MM.1S (cell line): ENCODE results near the gene STEAP2.
A peak's percentile ranks its signal among the peaks of the same experiment; 100 is the strongest.

Source experiments
- DNase-seq: peaks from one replicate; pipeline ENCODE4 v3.0.0-alpha.2; 2015
- H2AFZ ChIP-seq: fragments of 300-600 bp; sonication (generic); 2 replicates; pipeline ENCODE4 v1.6.0; 2016; ENCODE audit warnings: antibody characterized with exemption, low read length
- H3F3A ChIP-seq: fragments of 300-600 bp; sonication (generic); 2 replicates; pipeline ENCODE4 v1.6.1; 2016; ENCODE audit warnings: mild to moderate bottlenecking, antibody characterized with exemption, low read length, moderate library complexity, mixed read lengths; ENCODE audit not compliant: insufficient read depth
- H3K27ac ChIP-seq: fragments of 300-600 bp; sonication (generic); 2 replicates; pipeline ENCODE4 v1.5.1; 2016; ENCODE audit warnings: mild to moderate bottlenecking, low read length
- H3K27me3 ChIP-seq: fragments of 300-600 bp; sonication (generic); replicated peaks from 2 replicates; pipeline ENCODE4 v1.6.0; 2016; ENCODE audit warnings: low read length; ENCODE audit not compliant: insufficient read depth
- H3K36me3 ChIP-seq: fragments of 300-600 bp; sonication (generic); replicated peaks from 2 replicates; pipeline ENCODE4 v1.6.1; 2016; ENCODE audit warnings: mild to moderate bottlenecking, low read length, mixed read lengths; ENCODE audit not compliant: insufficient read depth
- H3K4me1 ChIP-seq: fragments of 300-600 bp; sonication (generic); 2 replicates; pipeline ENCODE4 v1.6.1; 2016; ENCODE audit warnings: low read length, mixed read lengths
- H3K4me2 ChIP-seq: fragments of 300-600 bp; sonication (generic); 2 replicates; pipeline ENCODE4 v1.6.0; 2016; ENCODE audit warnings: low read depth, low read length
- H3K4me3 ChIP-seq: fragments of 300-600 bp; sonication (generic); 2 replicates; pipeline ENCODE4 v1.5.1; 2016; ENCODE audit warnings: low read length, mixed read lengths
- H3K79me2 ChIP-seq: fragments of 300-600 bp; sonication (generic); 2 replicates; pipeline ENCODE4 v1.6.1; 2016; ENCODE audit warnings: mixed run types, low read length, mixed read lengths
- H3K9ac ChIP-seq: fragments of 300-600 bp; sonication (generic); 2 replicates; pipeline ENCODE4 v1.6.1; 2016; ENCODE audit warnings: low read length, mixed read lengths
- H3K9me2 ChIP-seq: fragments of 300-600 bp; sonication (generic); replicated peaks from 2 replicates; pipeline ENCODE4 v1.6.1; 2016; ENCODE audit warnings: mild to moderate bottlenecking, low read length, mixed read lengths; ENCODE audit not compliant: insufficient read depth
- H3K9me3 ChIP-seq: fragments of 300-600 bp; sonication (generic); replicated peaks from 2 replicates; pipeline ENCODE4 v1.6.1; 2016; ENCODE audit warnings: mild to moderate bottlenecking, low read length, mixed read lengths; ENCODE audit not compliant: insufficient read depth
- H4K20me1 ChIP-seq: fragments of 300-600 bp; sonication (generic); 2 replicates; pipeline ENCODE4 v1.6.1; 2016; ENCODE audit warnings: mild to moderate bottlenecking, low read length, moderate library complexity, mixed read lengths; ENCODE audit not compliant: insufficient read depth
- EZH2 ChIP-seq: fragments of 300-600 bp; sonication (generic); optimal IDR thresholded peaks from 2 replicates; pipeline ENCODE3; 2017; ENCODE audit warnings: low read depth, mild to moderate bottlenecking, antibody characterized with exemption, low read length, mixed read lengths
- EZH2phosphoT487 ChIP-seq: fragments of 300-600 bp; sonication (generic); IDR thresholded peaks from 2 replicates; pipeline ENCODE4 v1.6.1; 2018; ENCODE audit warnings: antibody characterized with exemption, low read length
- TF ChIP-seq, protein P1 (sequence below): fragments of 300-600 bp; sonication (generic); IDR thresholded peaks from 2 replicates; pipeline ENCODE4 v1.5.1; 2016; ENCODE audit warnings: antibody characterized with exemption, low read length, mixed read lengths

STEAP2 gene

DNA sequence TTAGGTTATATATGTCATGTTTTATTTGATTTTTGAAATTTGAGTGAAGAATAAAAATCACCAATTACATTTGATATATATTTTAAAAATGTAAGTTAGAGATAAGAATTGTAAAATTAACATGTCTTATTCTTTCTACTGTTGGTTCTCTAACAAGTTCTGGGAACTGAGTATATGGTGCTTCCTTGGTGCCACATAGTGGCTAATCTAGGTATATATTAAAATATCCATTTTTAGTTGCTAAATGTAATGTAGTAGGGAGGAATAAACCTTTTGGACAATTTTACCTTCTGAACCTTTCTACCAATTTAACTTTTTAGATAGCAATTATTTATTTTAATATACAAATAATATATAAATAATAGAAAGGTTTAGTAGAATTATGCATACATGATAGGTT, 50.9 kb downstream of the STEAP2 start:
- H2AFZ ChIP-seq = no peak overlapping the region
- no peak overlapping the region for H3K4me3 ChIP-seq
- DNase-seq = peak; percentile 48
- no peaks in the 10 kb centered on the region for H3K79me2 ChIP-seq
- TF ChIP-seq EZH2 = no peak
- no peak for TF ChIP-seq EZH2phosphoT487
- TF ChIP-seq, protein P1, sequence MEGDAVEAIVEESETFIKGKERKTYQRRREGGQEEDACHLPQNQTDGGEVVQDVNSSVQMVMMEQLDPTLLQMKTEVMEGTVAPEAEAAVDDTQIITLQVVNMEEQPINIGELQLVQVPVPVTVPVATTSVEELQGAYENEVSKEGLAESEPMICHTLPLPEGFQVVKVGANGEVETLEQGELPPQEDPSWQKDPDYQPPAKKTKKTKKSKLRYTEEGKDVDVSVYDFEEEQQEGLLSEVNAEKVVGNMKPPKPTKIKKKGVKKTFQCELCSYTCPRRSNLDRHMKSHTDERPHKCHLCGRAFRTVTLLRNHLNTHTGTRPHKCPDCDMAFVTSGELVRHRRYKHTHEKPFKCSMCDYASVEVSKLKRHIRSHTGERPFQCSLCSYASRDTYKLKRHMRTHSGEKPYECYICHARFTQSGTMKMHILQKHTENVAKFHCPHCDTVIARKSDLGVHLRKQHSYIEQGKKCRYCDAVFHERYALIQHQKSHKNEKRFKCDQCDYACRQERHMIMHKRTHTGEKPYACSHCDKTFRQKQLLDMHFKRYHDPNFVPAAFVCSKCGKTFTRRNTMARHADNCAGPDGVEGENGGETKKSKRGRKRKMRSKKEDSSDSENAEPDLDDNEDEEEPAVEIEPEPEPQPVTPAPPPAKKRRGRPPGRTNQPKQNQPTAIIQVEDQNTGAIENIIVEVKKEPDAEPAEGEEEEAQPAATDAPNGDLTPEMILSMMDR = peak; percentile 39
- no peak overlapping the region for H3K27ac ChIP-seq
- H3K27me3 ChIP-seq = no peaks in the 10 kb centered on the region
- no peaks in the 10 kb centered on the region for H3K36me3 ChIP-seq
- no peak overlapping the region for H3K4me2 ChIP-seq
- no peaks in the 10 kb centered on the region for H4K20me1 ChIP-seq
- no peaks in the 10 kb centered on the region for H3K4me1 ChIP-seq
- H3K9me2 ChIP-seq = no peaks in the 10 kb centered on the region
- no peaks in the 10 kb centered on the region for H3F3A ChIP-seq
- no peak overlapping the region for H3K9ac ChIP-seq
- no peaks in the 10 kb centered on the region for H3K9me3 ChIP-seq

DNA sequence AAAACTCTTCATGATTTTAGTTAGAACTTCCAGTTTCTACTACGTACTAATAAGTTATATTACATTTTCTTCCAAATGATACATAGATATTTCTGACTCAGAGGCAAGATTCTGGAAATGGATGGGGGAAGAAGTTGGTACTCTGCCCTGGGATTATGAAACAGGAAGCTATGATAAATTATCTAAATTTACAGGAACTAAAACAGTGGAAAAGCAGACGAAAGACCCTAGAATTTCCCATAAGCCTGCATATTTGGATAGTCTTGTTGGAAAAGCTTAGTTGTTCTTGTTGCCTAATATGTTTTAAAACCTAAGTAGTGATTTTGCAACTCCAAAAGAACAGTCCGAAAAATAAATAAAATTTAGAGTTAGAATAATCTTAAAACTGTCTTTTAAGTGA, 55.3 kb downstream of the STEAP2 start:
- Histone ChIP-seq H3K79me2 (no peaks in the 10 kb centered on the region), H3K27me3 (no peaks in the 10 kb centered on the region)

DNA sequence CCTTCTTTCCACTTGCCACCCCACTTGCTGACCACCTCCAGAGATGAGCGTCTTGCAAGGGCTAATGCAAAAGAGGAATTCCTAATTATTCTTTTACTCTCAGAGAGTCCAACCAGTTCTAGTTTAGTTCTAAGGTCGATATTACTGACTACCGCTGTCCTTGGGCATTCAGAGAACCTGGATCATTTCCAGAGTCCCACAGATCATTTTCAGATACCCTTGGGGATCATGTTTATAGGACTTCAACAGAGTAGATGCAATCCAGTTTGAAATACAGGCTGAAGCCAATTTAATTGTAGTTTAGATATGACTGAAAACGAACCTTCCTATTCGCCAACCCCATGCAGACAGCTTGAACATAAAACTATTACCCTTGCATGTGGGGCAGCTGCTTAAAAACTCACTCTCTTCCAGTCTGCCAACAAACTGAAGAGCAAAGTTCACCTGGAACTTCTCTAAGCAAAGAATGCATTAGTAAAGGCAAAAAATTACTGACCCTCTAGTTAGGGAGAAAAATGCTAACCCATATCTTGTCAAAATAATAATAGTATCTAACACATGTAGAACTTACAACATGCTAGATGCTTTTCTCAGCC, 55.8 kb downstream of the STEAP2 start:
- H3K36me3 ChIP-seq = no peaks in the 10 kb centered on the region
- H3K4me3 ChIP-seq = no peak overlapping the region
- H3K9me3 ChIP-seq = no peaks in the 10 kb centered on the region
- no peaks in the 10 kb centered on the region for H3F3A ChIP-seq
- no peaks in the 10 kb centered on the region for H4K20me1 ChIP-seq
- no peaks in the 10 kb centered on the region for H3K27me3 ChIP-seq
- no peaks in the 10 kb centered on the region for H3K79me2 ChIP-seq
- H3K4me1 ChIP-seq = no peaks in the 10 kb centered on the region
- no peak for TF ChIP-seq EZH2
- TF ChIP-seq, protein P1 = no peak
- no peak for TF ChIP-seq EZH2phosphoT487
- H3K4me2 ChIP-seq = no peak overlapping the region
- H3K9ac ChIP-seq = no peak overlapping the region
- no peaks in the 10 kb centered on the region for H3K9me2 ChIP-seq
- H3K27ac ChIP-seq = no peak overlapping the region
- no peak overlapping the region for H2AFZ ChIP-seq
- DNase-seq = no peak

More for the DNA sequence above, 55.3 kb downstream of the STEAP2 start:
- Histone ChIP-seq H3K4me1 (no peaks in the 10 kb centered on the region), H3K36me3 (no peaks in the 10 kb centered on the region), H3K4me2 (no peak overlapping the region), H3K9ac (no peak overlapping the region), H4K20me1 (no peaks in the 10 kb centered on the region), H3K9me3 (no peaks in the 10 kb centered on the region), H3F3A (no peaks in the 10 kb centered on the region), H3K4me3 (no peak overlapping the region), H3K9me2 (no peaks in the 10 kb centered on the region), H2AFZ (no peak overlapping the region), H3K27ac (no peak overlapping the region)
- no peak for DNase-seq
- TF ChIP-seq EZH2 (no peak), EZH2phosphoT487 (no peak)
- TF ChIP-seq, protein P1 = no peak
